HEK293 (cell line): ENCODE results near the gene COL6A2.

Experiments
- KLF9 ChIP-seq: fragments of 450-650 bp; formaldehyde crosslinking; IDR thresholded peaks from 2 replicates; pipeline ENCODE4 v1.5.1; 2016; ENCODE audit warnings: missing biosample characterization, missing genetic modification characterization, low read depth
- MYNN ChIP-seq: fragments of 450-650 bp; formaldehyde crosslinking; IDR thresholded peaks from 2 replicates; pipeline ENCODE4 v1.5.1; 2016; ENCODE audit warnings: missing biosample characterization, missing genetic modification characterization, borderline replicate concordance
- ZNF112 ChIP-seq: fragments of 450-650 bp; formaldehyde crosslinking; IDR thresholded peaks from 2 replicates; pipeline ENCODE4 v1.5.0; 2017; ENCODE audit warnings: missing biosample characterization, missing genetic modification characterization
- ZNF140 ChIP-seq: fragments of 450-650 bp; formaldehyde crosslinking; IDR thresholded peaks from 2 replicates; pipeline ENCODE4 v1.5.1; 2016; ENCODE audit warnings: missing biosample characterization, missing genetic modification characterization
- ZNF311 ChIP-seq: fragments of 450-650 bp; formaldehyde crosslinking; IDR thresholded peaks from 2 replicates; pipeline ENCODE4 v1.5.1; 2017; ENCODE audit warnings: missing biosample characterization, missing genetic modification characterization, borderline replicate concordance
- ZNF350 ChIP-seq: fragments of 450-650 bp; formaldehyde crosslinking; IDR thresholded peaks from 2 replicates; pipeline ENCODE4 v1.5.0; 2017; ENCODE audit warnings: missing biosample characterization, mild to moderate bottlenecking, missing genetic modification characterization
- ZNF629 ChIP-seq: fragments of 450-650 bp; formaldehyde crosslinking; IDR thresholded peaks from 2 replicates; pipeline ENCODE4 v1.5.1; 2017; ENCODE audit warnings: missing biosample characterization, missing genetic modification characterization
- ZNF776 ChIP-seq: fragments of 450-650 bp; formaldehyde crosslinking; IDR thresholded peaks from 2 replicates; pipeline ENCODE4 v1.5.0; 2017; ENCODE audit warnings: missing biosample characterization, missing genetic modification characterization, borderline replicate concordance
- TF ChIP-seq, protein P1 (sequence below): fragments of 450-650 bp; formaldehyde crosslinking; IDR thresholded peaks from 2 replicates; pipeline ENCODE4 v1.5.1; 2016; ENCODE audit warnings: missing biosample characterization, missing genetic modification characterization
- TF ChIP-seq, protein P2 (sequence below): fragments of 450-650 bp; formaldehyde crosslinking; IDR thresholded peaks from 2 replicates; pipeline ENCODE4 v1.5.1; 2016; ENCODE audit warnings: missing biosample characterization, missing genetic modification characterization
- TF ChIP-seq, protein P3 (sequence below): fragments of 450-650 bp; formaldehyde crosslinking; IDR thresholded peaks from 2 replicates; pipeline ENCODE4 v1.5.1; 2016; ENCODE audit warnings: missing biosample characterization, missing genetic modification characterization
- TF ChIP-seq, protein P4 (sequence below): fragments of 450-650 bp; formaldehyde crosslinking; IDR thresholded peaks from 2 replicates; pipeline ENCODE4 v1.5.1; 2016; ENCODE audit warnings: missing biosample characterization, missing genetic modification characterization
- TF ChIP-seq, protein P5 (sequence below): fragments of 450-650 bp; formaldehyde crosslinking; IDR thresholded peaks from 2 replicates; pipeline ENCODE4 v1.5.1; 2016; ENCODE audit warnings: missing biosample characterization, missing genetic modification characterization

DNA sequence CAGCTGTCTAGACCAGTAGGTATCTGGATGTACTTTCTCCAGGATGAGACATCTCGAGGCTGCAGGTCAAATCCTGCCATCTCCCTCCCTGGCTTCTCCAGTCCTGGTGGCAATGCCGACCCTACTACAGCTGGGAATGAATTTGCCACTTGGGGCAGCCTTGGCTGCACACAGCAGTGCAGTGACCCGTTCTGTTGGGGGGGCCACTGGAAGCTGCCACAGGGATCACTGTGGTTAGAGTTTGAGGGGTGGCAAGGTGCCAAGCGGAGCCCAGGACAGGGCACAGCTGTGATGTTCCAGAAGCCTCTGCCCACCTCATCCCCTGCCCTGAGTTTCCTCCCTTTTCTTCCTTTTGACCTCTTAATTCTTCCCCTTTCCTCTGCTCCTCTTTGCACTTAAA is 17.1 kb downstream of the COL6A2 start:
- TF ChIP-seq ZNF629 (tag by site-specific recombination) (no peak), KLF9 (tag by site-specific recombination) (no peak), ZNF350 (tag by site-specific recombination) (no peak), MYNN (no peak), ZNF776 (tag by site-specific recombination) (no peak), ZNF112 (no peak), ZNF140 (tag by site-specific recombination) (no peak), ZNF311 (no peak)
- TF ChIP-seq, protein P1, sequence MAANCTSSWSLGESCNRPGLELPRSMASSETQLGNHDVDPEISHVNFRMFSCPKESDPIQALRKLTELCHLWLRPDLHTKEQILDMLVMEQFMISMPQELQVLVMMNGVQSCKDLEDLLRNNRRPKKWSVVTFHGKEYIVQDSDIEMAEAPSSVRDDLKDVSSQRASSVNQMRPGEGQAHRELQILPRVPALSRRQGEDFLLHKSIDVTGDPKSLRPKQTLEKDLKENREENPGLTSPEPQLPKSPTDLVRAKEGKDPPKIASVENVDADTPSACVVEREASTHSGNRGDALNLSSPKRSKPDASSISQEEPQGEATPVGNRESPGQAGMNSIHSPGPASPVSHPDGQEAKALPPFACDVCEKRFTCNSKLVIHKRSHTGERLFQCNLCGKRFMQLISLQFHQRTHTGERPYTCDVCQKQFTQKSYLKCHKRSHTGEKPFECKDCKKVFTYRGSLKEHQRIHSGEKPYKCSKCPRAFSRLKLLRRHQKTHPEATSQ (tag by site-specific recombination), result no peak
- TF ChIP-seq, protein P2, sequence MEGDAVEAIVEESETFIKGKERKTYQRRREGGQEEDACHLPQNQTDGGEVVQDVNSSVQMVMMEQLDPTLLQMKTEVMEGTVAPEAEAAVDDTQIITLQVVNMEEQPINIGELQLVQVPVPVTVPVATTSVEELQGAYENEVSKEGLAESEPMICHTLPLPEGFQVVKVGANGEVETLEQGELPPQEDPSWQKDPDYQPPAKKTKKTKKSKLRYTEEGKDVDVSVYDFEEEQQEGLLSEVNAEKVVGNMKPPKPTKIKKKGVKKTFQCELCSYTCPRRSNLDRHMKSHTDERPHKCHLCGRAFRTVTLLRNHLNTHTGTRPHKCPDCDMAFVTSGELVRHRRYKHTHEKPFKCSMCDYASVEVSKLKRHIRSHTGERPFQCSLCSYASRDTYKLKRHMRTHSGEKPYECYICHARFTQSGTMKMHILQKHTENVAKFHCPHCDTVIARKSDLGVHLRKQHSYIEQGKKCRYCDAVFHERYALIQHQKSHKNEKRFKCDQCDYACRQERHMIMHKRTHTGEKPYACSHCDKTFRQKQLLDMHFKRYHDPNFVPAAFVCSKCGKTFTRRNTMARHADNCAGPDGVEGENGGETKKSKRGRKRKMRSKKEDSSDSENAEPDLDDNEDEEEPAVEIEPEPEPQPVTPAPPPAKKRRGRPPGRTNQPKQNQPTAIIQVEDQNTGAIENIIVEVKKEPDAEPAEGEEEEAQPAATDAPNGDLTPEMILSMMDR (tag by site-specific recombination), result no peak
- TF ChIP-seq, protein P3, sequence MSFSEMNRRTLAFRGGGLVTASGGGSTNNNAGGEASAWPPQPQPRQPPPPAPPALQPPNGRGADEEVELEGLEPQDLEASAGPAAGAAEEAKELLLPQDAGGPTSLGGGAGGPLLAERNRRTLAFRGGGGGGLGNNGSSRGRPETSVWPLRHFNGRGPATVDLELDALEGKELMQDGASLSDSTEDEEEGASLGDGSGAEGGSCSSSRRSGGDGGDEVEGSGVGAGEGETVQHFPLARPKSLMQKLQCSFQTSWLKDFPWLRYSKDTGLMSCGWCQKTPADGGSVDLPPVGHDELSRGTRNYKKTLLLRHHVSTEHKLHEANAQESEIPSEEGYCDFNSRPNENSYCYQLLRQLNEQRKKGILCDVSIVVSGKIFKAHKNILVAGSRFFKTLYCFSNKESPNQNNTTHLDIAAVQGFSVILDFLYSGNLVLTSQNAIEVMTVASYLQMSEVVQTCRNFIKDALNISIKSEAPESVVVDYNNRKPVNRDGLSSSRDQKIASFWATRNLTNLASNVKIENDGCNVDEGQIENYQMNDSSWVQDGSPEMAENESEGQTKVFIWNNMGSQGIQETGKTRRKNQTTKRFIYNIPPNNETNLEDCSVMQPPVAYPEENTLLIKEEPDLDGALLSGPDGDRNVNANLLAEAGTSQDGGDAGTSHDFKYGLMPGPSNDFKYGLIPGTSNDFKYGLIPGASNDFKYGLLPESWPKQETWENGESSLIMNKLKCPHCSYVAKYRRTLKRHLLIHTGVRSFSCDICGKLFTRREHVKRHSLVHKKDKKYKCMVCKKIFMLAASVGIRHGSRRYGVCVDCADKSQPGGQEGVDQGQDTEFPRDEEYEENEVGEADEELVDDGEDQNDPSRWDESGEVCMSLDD (tag by site-specific recombination), result no peak
- TF ChIP-seq, protein P4, sequence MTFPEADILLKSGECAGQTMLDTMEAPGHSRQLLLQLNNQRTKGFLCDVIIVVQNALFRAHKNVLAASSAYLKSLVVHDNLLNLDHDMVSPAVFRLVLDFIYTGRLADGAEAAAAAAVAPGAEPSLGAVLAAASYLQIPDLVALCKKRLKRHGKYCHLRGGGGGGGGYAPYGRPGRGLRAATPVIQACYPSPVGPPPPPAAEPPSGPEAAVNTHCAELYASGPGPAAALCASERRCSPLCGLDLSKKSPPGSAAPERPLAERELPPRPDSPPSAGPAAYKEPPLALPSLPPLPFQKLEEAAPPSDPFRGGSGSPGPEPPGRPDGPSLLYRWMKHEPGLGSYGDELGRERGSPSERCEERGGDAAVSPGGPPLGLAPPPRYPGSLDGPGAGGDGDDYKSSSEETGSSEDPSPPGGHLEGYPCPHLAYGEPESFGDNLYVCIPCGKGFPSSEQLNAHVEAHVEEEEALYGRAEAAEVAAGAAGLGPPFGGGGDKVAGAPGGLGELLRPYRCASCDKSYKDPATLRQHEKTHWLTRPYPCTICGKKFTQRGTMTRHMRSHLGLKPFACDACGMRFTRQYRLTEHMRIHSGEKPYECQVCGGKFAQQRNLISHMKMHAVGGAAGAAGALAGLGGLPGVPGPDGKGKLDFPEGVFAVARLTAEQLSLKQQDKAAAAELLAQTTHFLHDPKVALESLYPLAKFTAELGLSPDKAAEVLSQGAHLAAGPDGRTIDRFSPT, result no peak
- TF ChIP-seq, protein P5, sequence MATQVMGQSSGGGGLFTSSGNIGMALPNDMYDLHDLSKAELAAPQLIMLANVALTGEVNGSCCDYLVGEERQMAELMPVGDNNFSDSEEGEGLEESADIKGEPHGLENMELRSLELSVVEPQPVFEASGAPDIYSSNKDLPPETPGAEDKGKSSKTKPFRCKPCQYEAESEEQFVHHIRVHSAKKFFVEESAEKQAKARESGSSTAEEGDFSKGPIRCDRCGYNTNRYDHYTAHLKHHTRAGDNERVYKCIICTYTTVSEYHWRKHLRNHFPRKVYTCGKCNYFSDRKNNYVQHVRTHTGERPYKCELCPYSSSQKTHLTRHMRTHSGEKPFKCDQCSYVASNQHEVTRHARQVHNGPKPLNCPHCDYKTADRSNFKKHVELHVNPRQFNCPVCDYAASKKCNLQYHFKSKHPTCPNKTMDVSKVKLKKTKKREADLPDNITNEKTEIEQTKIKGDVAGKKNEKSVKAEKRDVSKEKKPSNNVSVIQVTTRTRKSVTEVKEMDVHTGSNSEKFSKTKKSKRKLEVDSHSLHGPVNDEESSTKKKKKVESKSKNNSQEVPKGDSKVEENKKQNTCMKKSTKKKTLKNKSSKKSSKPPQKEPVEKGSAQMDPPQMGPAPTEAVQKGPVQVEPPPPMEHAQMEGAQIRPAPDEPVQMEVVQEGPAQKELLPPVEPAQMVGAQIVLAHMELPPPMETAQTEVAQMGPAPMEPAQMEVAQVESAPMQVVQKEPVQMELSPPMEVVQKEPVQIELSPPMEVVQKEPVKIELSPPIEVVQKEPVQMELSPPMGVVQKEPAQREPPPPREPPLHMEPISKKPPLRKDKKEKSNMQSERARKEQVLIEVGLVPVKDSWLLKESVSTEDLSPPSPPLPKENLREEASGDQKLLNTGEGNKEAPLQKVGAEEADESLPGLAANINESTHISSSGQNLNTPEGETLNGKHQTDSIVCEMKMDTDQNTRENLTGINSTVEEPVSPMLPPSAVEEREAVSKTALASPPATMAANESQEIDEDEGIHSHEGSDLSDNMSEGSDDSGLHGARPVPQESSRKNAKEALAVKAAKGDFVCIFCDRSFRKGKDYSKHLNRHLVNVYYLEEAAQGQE, result no peak
